ENCODE data around the gene DNMT3B.

DNMT3B gene

GRCh38 chr20:32828029-32828680 is 66.0 kb downstream of the DNMT3B start:
- H3K4me2 ChIP-seq (ENCODE audit: low read length): no peak overlapping the region
- no peak overlapping the region for H3K27ac ChIP-seq (ENCODE audit: low read depth, low read length)
- no peaks in the 10 kb centered on the region for H3K9me3 ChIP-seq (ENCODE audit: control insufficient read depth, insufficient read depth, low read length)
- no peak overlapping the region for H3K4me3 ChIP-seq (ENCODE audit: low read length)
- no peaks in the 10 kb centered on the region for H3F3A ChIP-seq (ENCODE audit: control insufficient read depth, insufficient read depth)
- peaks cover 71% of the 10 kb centered on the region for H3K36me3 ChIP-seq (ENCODE audit: control insufficient read depth, low read length)
- H3K79me2 ChIP-seq (ENCODE audit: control insufficient read depth, low read length): peaks cover 95% of the 10 kb centered on the region
- peaks cover under 1% of the 10 kb centered on the region; the same call in 1 of the 2 replicates for H3K4me1 ChIP-seq (ENCODE audit: control insufficient read depth, low read length)
- TF ChIP-seq EZH2phosphoT487 (IDR thresholded peaks at IDR 0.05; ENCODE audit: borderline replicate concordance, low read length) (no peak), CTCF (IDR thresholded peaks at IDR 0.05; ENCODE audit: low read depth, low read length, poor library complexity, severe bottlenecking) (no peak)
- no peaks in the 10 kb centered on the region for H3K9me2 ChIP-seq (replicated peaks; ENCODE audit: control insufficient read depth, low read length)
- H4K20me1 ChIP-seq (ENCODE audit: control insufficient read depth, insufficient read depth, low read depth, low read length): peaks cover 14% of the 10 kb centered on the region; the same call in 1 of the 2 replicates
- H3K27me3 ChIP-seq (ENCODE audit: control insufficient read depth, low read length): no peaks in the 10 kb centered on the region

GRCh38 chr20:32829311-32830005 is 67.3 kb downstream of the DNMT3B start:
- H3K27me3 ChIP-seq (ENCODE audit: control insufficient read depth, low read length): no peaks in the 10 kb centered on the region
- H4K20me1 ChIP-seq (ENCODE audit: control insufficient read depth, insufficient read depth, low read depth, low read length): peaks cover 5% of the 10 kb centered on the region; the same call in 1 of the 2 replicates
- peaks cover 95% of the 10 kb centered on the region for H3K79me2 ChIP-seq (ENCODE audit: control insufficient read depth, low read length)
- no peaks in the 10 kb centered on the region for H3F3A ChIP-seq (ENCODE audit: control insufficient read depth, insufficient read depth)
- H3K36me3 ChIP-seq (ENCODE audit: control insufficient read depth, low read length): peaks cover 76% of the 10 kb centered on the region
- H3K4me2 ChIP-seq (ENCODE audit: low read length): no peak overlapping the region
- no peaks in the 10 kb centered on the region for H3K9me2 ChIP-seq (replicated peaks; ENCODE audit: control insufficient read depth, low read length)
- H3K4me3 ChIP-seq (ENCODE audit: low read length): no peak overlapping the region
- TF ChIP-seq EZH2phosphoT487 (IDR thresholded peaks at IDR 0.05; ENCODE audit: borderline replicate concordance, low read length) (no peak), CTCF (IDR thresholded peaks at IDR 0.05; ENCODE audit: low read depth, low read length, poor library complexity, severe bottlenecking) (no peak)
- H3K9me3 ChIP-seq (ENCODE audit: control insufficient read depth, insufficient read depth, low read length): no peaks in the 10 kb centered on the region
- H3K4me1 ChIP-seq (ENCODE audit: control insufficient read depth, low read length): no peaks in the 10 kb centered on the region
- no peak overlapping the region for H3K27ac ChIP-seq (ENCODE audit: low read depth, low read length)

- H3K27me3 ChIP-seq (ENCODE audit: control insufficient read depth, low read length): no peaks in the 10 kb centered on the region
- peaks cover 77% of the 10 kb centered on the region for H3K36me3 ChIP-seq (ENCODE audit: control insufficient read depth, low read length)
- peaks cover 5% of the 10 kb centered on the region; the same call in 1 of the 2 replicates for H4K20me1 ChIP-seq (ENCODE audit: control insufficient read depth, insufficient read depth, low read depth, low read length)
- no peaks in the 10 kb centered on the region for H3K9me2 ChIP-seq (replicated peaks; ENCODE audit: control insufficient read depth, low read length)
- H3K27ac ChIP-seq (ENCODE audit: low read depth, low read length): no peak overlapping the region
- H3K4me2 ChIP-seq (ENCODE audit: low read length): no peak overlapping the region
- H3F3A ChIP-seq (ENCODE audit: control insufficient read depth, insufficient read depth): no peaks in the 10 kb centered on the region
- H3K4me3 ChIP-seq (ENCODE audit: low read length): no peak overlapping the region
- no peaks in the 10 kb centered on the region for H3K4me1 ChIP-seq (ENCODE audit: control insufficient read depth, low read length)
- H3K79me2 ChIP-seq (ENCODE audit: control insufficient read depth, low read length): peaks cover 90% of the 10 kb centered on the region
- TF ChIP-seq EZH2phosphoT487 (IDR thresholded peaks at IDR 0.05; ENCODE audit: borderline replicate concordance, low read length) (no peak), CTCF (IDR thresholded peaks at IDR 0.05; ENCODE audit: low read depth, low read length, poor library complexity, severe bottlenecking) (no peak)
- no peaks in the 10 kb centered on the region for H3K9me3 ChIP-seq (ENCODE audit: control insufficient read depth, insufficient read depth, low read length)
Measured at GRCh38 chr20:32830437-32830836, 68.3 kb downstream of the DNMT3B start.
